Neural cell (in vitro differentiated cells): ENCODE measurements around the gene PMM2. TPM values are rescaled to one million over a fixed set of nuclear protein-coding genes. Genes with fewer than 3 reads are reported as not detected.

Experiments
- H2AFZ ChIP-seq: fragments of 200-600, 300-800 bp; sonication (generic), shearing (Covaris generic); 2 replicates; pipeline ENCODE4 v1.6.0; 2014; ENCODE audit warnings: low read depth, mild to moderate bottlenecking, antibody characterized with exemption, low read length, moderate library complexity
- H3F3A ChIP-seq: fragments of 200-600 bp; shearing (Covaris generic); 2 replicates; pipeline ENCODE4 v1.6.1; 2016; ENCODE audit warnings: mild to moderate bottlenecking, moderate library complexity, mixed read lengths, antibody characterized with exemption, low read length; ENCODE audit not compliant: insufficient read depth, poor library complexity, severe bottlenecking
- H3K27ac ChIP-seq: fragments of 200-600, 300-800 bp; sonication (generic), shearing (Covaris generic); 2 replicates; pipeline ENCODE4 v1.5.1; 2014; ENCODE audit warnings: mild to moderate bottlenecking, low read length, moderate library complexity
- H3K27me3 ChIP-seq: fragments of 300-800, 200-600 bp; sonication (generic), shearing (Covaris generic); 2 replicates; pipeline ENCODE4 v1.6.0; 2014; ENCODE audit warnings: mild to moderate bottlenecking, low read depth, low read length, moderate library complexity; ENCODE audit not compliant: insufficient read depth
- H3K36me3 ChIP-seq: fragments of 300-800, 200-600 bp; sonication (generic), shearing (Covaris generic); 2 replicates; pipeline ENCODE4 v1.5.1; 2014; ENCODE audit warnings: mild to moderate bottlenecking, antibody characterized with exemption, low read length, moderate library complexity; ENCODE audit not compliant: insufficient read depth
- H3K4me2 ChIP-seq: fragments of 300-800, 200-600 bp; sonication (generic), shearing (Covaris generic); 2 replicates; pipeline ENCODE4 v1.6.0; 2014; ENCODE audit warnings: mild to moderate bottlenecking, low read length
- H3K4me3 ChIP-seq: fragments of 300-800, 200-600 bp; sonication (generic), shearing (Covaris generic); 2 replicates; pipeline ENCODE4 v1.5.1; 2014; ENCODE audit warnings: mild to moderate bottlenecking, low read length, moderate library complexity
- H3K79me2 ChIP-seq: fragments of 200-600 bp; shearing (Covaris generic); replicated peaks from 2 replicates; pipeline ENCODE4 v1.6.0; 2014; ENCODE audit warnings: mild to moderate bottlenecking, low read length, moderate library complexity; ENCODE audit not compliant: insufficient read depth
- H3K9ac ChIP-seq: fragments of 300-800, 200-600 bp; sonication (generic), shearing (Covaris generic); 2 replicates; pipeline ENCODE4 v1.6.1; 2016; ENCODE audit warnings: mild to moderate bottlenecking, low read length, mixed read lengths
- H3K9me2 ChIP-seq: fragments of 200-600 bp; shearing (Covaris generic); 2 replicates; pipeline ENCODE4 v1.6.1; 2016; ENCODE audit warnings: mild to moderate bottlenecking, low read length, mixed read lengths; ENCODE audit not compliant: insufficient read depth
- H3K9me3 ChIP-seq: fragments of 200-600, 300-800 bp; sonication (generic), shearing (Covaris generic); 2 replicates; pipeline ENCODE4 v1.6.1; 2016; ENCODE audit warnings: mild to moderate bottlenecking, mixed run types, low read length, moderate library complexity, mixed read lengths
- H4K20me1 ChIP-seq: fragments of 200-600 bp; shearing (Covaris generic); 2 replicates; pipeline ENCODE4 v1.6.1; 2016; ENCODE audit warnings: mild to moderate bottlenecking, mixed run types; ENCODE audit not compliant: insufficient read depth
- CTCF ChIP-seq: fragments of 450-650 bp; IDR thresholded peaks from 2 replicates; pipeline ENCODE4 v1.5.1; 2014; ENCODE audit warnings: antibody characterized with exemption, mild to moderate bottlenecking, moderate library complexity; ENCODE audit not compliant: poor library complexity, severe bottlenecking
- EP300 ChIP-seq: fragments of 450-650 bp; conservative IDR thresholded peaks from 2 replicates; pipeline ENCODE4 v1.6.1; 2014; ENCODE audit warnings: antibody characterized with exemption, mild to moderate bottlenecking, moderate library complexity; ENCODE audit not compliant: poor library complexity, severe bottlenecking
- EZH2 ChIP-seq: fragments of 200-600, 300-800 bp; shearing (Covaris generic), sonication (generic); IDR thresholded peaks from 2 replicates; pipeline ENCODE4 v1.6.1; 2014; ENCODE audit warnings: antibody characterized with exemption, low read length, borderline replicate concordance, mild to moderate bottlenecking; ENCODE audit not compliant: insufficient read depth, poor library complexity, severe bottlenecking
- MXI1 ChIP-seq: fragments of 450-650 bp; conservative IDR thresholded peaks from 2 replicates; pipeline ENCODE4 v1.6.1; 2014; ENCODE audit warnings: antibody characterized with exemption, mild to moderate bottlenecking; ENCODE audit not compliant: poor library complexity, severe bottlenecking
- POLR2AphosphoS5 ChIP-seq: IDR thresholded peaks from 2 replicates; pipeline ENCODE4 v1.6.1; 2012
- RAD21 ChIP-seq: fragments of 450-650 bp; conservative IDR thresholded peaks from 2 replicates; pipeline ENCODE4 v1.6.1; 2014; ENCODE audit warnings: antibody characterized with exemption, mild to moderate bottlenecking, moderate library complexity
- REST ChIP-seq: IDR thresholded peaks from 2 replicates; pipeline ENCODE4 v1.6.1; 2012; ENCODE audit warnings: borderline replicate concordance
- SMC3 ChIP-seq: fragments of 450-650 bp; conservative IDR thresholded peaks from 2 replicates; pipeline ENCODE4 v1.6.1; 2014; ENCODE audit warnings: antibody characterized with exemption, mild to moderate bottlenecking, moderate library complexity; ENCODE audit not compliant: poor library complexity
- TAF1 ChIP-seq: IDR thresholded peaks from 2 replicates; pipeline ENCODE4 v1.6.1; 2012; ENCODE audit warnings: low read depth
- polyA plus RNA-seq: library from polyadenylated mRNA; depleted of rRNA; stranded (reverse); fragments of >200 nt; gene quantifications from 2 replicates; pipeline ENCODE4 v1.2.3, GENCODE V29; 2014

PMM2 gene
- polyA plus RNA-seq, 1 donor from 2014 or later: 20.2 TPM

GRCh38 chr16:8798174-8798527 lies 512 bp downstream of the PMM2 start:
- no peaks in the 10 kb centered on the region for H3K27me3 ChIP-seq
- H3K4me2 ChIP-seq: peak overlapping the region; percentile 42
- peaks cover 27% of the 10 kb centered on the region for H3K79me2 ChIP-seq
- no peaks in the 10 kb centered on the region for H4K20me1 ChIP-seq
- H3K9me2 ChIP-seq: no peaks in the 10 kb centered on the region
- no peaks in the 10 kb centered on the region for H3F3A ChIP-seq
- no peak overlapping the region for H3K27ac ChIP-seq
- no peaks in the 10 kb centered on the region for H3K9me3 ChIP-seq
- H3K36me3 ChIP-seq: no peaks in the 10 kb centered on the region
- H3K4me3 ChIP-seq: peak overlapping the region; percentile 88
- peak overlapping the region; percentile 53 for H2AFZ ChIP-seq
- TF ChIP-seq CTCF (no peak), POLR2AphosphoS5 (no peak), SMC3 (no peak), EP300 (no peak), TAF1 (no peak), MXI1 (no peak)
- H3K9ac ChIP-seq: peak overlapping the region; percentile 61

- Histone ChIP-seq H2AFZ (no peak overlapping the region), H3K27ac (no peak overlapping the region)
These were observed 1.0 kb downstream of the PMM2 start for GRCh38 chr16:8798535-8799157.

More at GRCh38 chr16:8798535-8799157, 1.0 kb downstream of the PMM2 start:
- H3K27me3 ChIP-seq: no peaks in the 10 kb centered on the region
- H3K9me2 ChIP-seq: no peaks in the 10 kb centered on the region
- H3K4me3 ChIP-seq: peak overlapping the region; percentile 88
- H4K20me1 ChIP-seq: no peaks in the 10 kb centered on the region
- H3K9ac ChIP-seq: peak overlapping the region; percentile 61
- H3K36me3 ChIP-seq: no peaks in the 10 kb centered on the region
- H3F3A ChIP-seq: no peaks in the 10 kb centered on the region
- H3K9me3 ChIP-seq: no peaks in the 10 kb centered on the region
- TF ChIP-seq POLR2AphosphoS5: no peak
- no peak for TF ChIP-seq SMC3
- TF ChIP-seq RAD21: no peak
- no peak for TF ChIP-seq EP300
- TF ChIP-seq MXI1: no peak
- TF ChIP-seq TAF1: no peak
- TF ChIP-seq REST: no peak
- TF ChIP-seq EZH2: no peak
- TF ChIP-seq CTCF: no peak
- peaks cover 27% of the 10 kb centered on the region for H3K79me2 ChIP-seq
- H3K4me2 ChIP-seq: peak overlapping the region; percentile 42
